ACHN (cell line): ENCODE measurements around the gene SLC16A12.

Experiments used
- DNase-seq: peaks from one replicate; pipeline ENCODE4 v3.0.0-alpha.2; 2015
- in situ Hi-C: cut with HindIII; loops from 2 replicates; pipeline ENCODE4 v1.10.0; 2017; ENCODE audit warnings: low sequenced_read_pairs, low pct_ligation_motif_present, low pct_unique_long_range_greater_than_20kb

The SLC16A12 gene, protein sequence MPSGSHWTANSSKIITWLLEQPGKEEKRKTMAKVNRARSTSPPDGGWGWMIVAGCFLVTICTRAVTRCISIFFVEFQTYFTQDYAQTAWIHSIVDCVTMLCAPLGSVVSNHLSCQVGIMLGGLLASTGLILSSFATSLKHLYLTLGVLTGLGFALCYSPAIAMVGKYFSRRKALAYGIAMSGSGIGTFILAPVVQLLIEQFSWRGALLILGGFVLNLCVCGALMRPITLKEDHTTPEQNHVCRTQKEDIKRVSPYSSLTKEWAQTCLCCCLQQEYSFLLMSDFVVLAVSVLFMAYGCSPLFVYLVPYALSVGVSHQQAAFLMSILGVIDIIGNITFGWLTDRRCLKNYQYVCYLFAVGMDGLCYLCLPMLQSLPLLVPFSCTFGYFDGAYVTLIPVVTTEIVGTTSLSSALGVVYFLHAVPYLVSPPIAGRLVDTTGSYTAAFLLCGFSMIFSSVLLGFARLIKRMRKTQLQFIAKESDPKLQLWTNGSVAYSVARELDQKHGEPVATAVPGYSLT

DNA sequence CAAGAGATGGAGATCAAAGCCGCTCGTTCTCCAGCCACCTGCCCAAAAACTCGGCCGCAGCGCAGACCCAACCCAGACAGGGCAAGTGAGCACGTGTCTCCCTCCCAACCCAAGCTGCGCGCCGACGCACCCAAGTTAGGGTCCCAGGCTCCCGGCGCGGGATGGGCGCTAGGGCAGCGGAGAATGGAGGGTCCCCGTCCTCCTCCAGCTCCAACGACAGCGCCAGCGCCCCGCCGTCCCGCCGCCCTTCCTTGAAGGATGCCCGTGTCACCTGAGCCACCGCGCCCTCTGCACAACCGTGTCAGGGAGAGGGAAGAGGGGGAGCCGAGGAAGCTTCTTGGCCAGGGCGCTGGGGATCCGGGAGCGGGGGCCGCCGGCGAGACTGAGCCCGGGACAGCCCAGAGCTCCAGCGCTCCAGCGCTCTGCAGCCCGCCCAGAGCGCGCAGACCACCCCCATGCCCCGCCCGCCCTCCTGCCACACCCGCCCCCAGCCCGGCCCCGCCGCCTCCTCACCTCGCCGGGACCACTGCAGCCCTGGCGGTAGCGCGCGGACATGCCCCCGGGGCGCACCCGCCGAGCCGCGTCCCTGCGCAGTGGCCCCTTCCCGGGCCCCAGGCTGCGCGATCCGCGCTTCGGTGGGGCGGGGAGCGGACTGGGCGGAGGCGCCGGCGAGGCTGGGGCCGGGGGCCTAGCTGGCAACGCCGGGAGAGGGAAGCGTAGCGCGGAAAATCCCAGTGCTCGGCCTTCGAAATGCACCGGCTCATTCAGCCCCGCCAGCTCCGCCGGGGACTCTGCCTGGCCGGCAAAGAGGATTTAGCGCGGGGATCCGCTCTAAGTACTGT is at the start of gene SLC16A12:
SLC16A12 (minus strand) TSS at position 424 of the 842 bp plus-strand sequence. CDS start 73,016 bp downstream, outside the sequence.
- in situ Hi-C loops, result no loop called here
- DNase-seq, result peak; percentile 33

DNA sequence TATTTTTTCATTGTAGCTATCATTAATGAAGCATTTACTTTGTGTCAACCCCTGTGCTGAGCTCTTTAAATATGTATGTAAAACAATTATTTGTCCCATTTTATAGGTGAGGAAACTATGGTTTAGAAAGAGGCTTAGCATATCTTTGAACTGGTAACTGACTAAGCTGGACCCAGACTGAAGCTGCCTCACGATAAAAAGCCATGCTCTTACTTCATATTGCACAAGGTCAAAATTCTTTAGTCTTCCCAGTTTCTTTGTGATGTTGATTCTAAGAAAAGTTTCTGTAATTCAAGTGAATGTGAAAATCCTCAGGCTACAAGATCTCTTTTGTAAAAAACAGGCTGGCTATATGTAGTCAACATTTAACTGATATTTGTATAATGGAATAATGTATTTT is 46.6 kb upstream of the SLC16A12 start:
- DNase-seq, result no peak
- in situ Hi-C loops, result no loop called here

DNA sequence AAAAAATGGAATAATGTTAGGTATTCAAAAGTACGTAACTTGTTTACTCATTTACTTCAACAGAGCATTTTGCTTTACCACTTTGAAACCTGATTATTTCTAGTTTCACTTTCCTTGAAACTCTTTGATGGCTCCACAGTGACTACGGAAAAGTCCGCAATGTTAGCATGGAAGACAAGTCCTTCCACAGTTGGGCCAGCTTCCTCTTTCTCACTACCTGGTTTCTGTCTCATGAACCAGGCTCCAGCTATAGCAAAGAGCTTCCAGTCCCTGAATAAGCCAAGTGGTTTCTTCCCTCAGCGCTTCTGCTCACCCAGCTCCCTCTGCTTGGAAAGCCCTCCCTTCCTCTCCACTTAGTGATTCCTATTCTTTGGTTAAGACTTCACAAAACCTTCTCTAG is 44.8 kb upstream of the SLC16A12 start:
- in situ Hi-C loops, result no loop called here
- DNase-seq, result no peak

DNA sequence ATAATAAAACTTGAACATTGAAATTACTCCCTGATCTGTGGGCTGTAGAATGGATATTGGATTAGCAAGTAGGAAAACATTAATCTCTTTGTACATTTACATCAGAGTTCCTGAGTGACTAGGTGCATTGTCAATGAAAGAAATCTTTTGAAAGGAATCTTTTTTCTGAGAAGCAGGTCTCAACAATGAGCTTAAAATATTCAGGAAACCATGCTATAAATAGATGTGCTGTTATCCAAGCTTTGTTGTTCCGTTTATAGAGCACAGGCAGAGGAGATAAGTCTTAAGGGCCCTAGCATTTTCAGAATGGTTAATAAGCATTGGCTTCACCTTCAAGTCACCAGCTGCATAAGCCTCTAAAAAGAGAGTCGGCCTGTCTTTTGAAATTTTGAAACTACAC is 41.3 kb upstream of the SLC16A12 start:
- in situ Hi-C loops, result no loop called here

DNA sequence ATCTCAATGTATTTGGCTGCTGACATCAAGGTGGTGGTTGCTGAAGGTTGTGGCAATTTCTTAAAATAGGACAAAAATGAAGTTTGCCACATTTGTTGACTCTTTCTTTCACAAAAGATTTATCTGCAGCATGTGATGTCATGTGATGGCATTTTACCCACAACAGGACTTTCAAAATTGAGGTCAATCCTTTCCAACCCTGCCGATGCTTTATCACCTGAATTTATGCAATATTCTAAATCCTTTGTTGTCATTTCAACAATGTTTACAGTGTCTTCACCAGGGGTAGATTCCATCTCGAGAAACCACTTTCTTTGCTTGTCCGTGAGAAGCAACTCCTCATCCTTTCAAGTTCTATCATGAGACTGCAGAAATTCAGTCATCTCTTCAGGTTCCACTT is 40.6 kb upstream of the SLC16A12 start:
- no peak for DNase-seq
- in situ Hi-C loops, result no loop called here

More for the DNA sequence above, 41.3 kb upstream of the SLC16A12 start:
- no peak for DNase-seq

DNA sequence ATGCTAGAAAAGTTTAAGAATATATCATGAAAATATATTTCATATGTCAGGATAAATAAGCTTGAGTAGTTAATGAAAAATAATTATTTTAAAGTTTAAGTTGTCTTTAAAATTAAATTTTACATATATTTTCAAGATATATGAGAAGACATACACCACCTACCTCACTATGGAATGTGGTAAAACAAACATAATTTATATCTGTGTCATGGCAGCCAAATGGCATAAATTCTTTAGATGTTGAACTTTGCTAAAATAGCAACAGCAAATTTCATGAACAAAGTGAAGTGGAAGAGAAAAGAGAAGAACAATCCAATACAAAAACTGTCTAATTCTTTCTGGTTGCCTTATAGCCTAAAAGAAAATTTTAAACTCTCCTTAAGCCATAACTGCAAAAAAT is 39.6 kb upstream of the SLC16A12 start:
- DNase-seq, result no peak
- in situ Hi-C loops, result no loop called here

DNA sequence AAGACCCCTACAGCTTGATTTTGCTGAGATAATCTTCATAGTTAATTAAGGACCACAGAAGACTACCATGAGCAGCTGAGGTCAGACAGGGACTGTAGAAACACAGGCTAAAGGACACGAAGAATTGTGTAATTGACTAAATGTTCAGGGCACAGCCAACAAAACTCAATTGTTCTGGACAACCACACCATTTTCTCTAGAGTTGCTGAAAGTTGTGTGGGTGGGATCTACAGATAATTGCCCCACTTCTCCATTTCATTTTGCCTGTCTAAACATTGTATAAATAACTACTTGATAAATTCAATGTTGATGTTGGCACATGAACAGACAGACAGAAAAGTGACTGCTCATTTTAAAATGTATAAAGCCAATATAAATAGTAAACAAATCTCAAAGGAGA is 39.0 kb upstream of the SLC16A12 start:
- DNase-seq, result no peak

DNA sequence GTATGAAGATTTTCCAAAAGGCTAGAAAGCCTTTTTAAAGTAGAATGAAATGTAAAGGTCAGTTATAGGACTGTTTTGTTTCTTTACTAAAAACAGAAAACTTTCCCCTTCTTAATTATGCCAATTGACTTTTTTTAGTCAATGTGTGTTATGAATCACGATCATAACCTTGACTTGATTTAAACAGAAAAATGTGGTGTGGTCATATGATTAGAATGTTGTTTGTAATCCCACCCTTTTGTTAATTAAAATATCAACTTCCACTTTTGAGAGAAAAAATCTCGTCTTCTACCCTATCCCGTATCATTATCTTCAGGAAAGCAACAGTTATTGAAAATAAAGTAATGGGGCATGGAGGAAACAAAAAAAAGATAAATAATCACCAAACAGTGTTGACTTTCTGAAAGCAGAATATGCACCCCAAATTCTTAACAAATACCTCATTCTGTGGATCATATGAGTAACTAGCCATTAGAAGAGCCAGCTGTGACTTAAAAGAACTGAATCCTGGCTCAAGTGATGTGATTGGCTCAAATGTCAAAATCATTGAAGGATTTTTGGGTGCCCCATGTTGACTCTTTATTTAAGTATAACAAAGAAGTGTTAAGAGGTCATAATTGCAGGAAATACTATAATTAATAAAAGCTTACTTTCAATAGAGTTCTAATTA is 32.3 kb upstream of the SLC16A12 start:
- in situ Hi-C loops, result loop anchor here (25.0 kb wide), 1 partner anchor 155 kb away; the partner anchor contains the start of gene IFIT5
- no peak for DNase-seq

More for the DNA sequence above, 39.0 kb upstream of the SLC16A12 start:
- in situ Hi-C loops, result loop anchor here (25.0 kb wide), 1 partner anchor 162 kb away; the partner anchor contains the start of gene IFIT5

DNA sequence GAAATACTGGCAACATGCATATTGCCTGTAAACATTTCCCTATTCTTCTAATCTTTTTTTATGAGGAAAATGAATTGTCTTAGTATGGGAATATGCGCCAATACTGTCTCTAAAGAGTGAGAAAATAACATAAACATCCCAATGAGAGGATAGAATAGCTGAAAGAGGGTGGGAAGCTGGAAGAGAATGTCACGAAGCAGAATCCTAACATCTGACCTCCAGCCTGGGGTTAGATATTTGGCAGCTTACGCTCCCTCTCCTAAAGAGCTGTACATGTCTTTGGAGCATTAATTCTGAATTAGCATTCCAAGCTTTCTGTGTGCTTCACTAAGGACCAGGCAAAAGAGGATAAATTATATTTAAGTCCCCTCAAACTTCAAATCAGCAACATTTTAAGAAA is 31.6 kb upstream of the SLC16A12 start:
- in situ Hi-C loops, result loop anchor here (25.0 kb wide), 1 partner anchor 155 kb away; the partner anchor contains the start of gene IFIT5
- DNase-seq, result no peak

DNA sequence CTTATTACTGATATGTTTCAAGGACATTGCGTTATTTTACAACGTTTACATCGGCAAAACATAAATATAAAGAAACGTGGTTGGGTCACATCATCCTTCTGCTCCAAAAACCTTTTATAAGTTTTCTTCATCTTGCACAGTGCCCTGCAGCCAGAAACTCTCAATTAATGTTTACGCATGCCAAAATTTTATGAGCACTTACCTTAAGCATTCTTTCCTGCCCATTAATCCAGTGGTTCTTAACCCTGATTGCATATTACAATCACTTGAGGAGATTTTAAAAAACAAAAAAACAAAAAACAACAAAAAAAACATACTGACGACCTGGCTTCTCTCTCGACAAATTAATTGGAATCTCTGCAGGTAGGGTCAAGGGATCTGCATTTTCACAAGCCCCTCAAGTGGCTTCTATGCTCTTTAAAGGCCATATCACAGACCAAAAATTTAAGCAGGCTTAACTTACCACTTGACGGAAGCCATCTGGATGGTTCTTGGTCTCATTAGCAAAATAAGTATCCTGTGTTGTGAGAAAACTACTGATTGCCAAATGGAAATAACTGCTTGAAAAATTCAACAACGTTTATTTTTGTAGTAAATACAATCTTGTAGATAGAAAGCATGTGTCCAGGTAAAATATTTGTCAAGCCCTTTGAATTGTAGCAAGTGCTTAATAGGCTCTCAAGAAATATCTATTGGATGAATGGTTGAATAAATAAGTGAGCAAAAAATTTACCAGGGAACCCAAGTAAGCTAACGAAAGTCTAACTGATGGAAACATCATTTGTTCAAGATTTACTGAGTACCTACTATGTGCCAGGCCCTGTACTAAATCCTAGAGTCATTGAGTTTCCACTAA is 30.9 kb upstream of the SLC16A12 start:
- in situ Hi-C loops, result loop anchor here (25.0 kb wide), 1 partner anchor 154 kb away; the partner anchor contains the start of gene IFIT5
- no peak for DNase-seq

DNA sequence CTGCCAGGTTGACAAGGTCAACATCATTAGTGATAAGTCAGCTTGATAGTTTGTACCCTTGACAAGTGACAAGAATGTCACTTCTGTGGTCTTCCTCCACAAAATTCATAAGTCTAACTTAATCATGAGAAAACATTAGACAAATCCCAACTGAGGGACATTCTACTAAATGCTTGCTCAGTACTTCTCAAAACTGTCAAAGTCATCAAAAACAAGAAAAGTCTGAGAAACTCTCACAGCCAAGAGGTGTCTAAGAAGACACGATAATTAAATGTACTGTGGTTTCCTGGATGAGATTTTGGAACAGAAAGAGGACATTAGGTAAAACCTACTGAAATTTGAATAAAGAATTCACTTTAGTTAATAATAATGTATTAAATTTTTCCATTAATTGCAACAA is 29.8 kb upstream of the SLC16A12 start:
- DNase-seq, result no peak
- in situ Hi-C loops, result loop anchor here (25.0 kb wide), 1 partner anchor 153 kb away; the partner anchor contains the start of gene IFIT5

DNA sequence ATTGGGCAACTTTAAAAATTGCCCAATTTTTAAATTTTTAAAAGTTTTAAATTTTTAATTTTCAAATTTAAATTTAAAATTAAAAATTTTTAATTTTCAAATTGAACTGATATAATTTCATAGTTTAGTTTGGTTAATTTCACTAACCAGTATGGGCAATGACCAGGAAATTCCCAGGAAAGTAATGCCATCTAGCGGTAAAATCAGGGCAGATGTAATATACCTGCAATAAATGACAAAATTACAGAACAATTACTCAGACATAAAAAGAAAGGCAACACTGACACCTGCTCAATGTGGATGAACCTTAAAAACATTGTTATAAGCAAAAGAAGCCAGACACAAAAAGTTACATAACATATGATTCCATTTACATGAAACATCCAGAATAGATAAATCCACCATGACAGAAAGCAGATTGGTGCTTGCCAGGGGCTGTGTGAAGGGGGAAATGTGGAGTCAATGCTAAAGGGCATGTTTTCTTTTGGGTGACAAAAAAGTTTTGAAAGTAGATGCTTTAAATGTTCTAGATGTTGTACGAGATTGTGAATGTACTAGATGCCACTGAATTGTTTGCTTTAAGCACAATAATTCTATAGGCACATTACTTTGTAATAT is 28.6 kb upstream of the SLC16A12 start:
- in situ Hi-C loops, result loop anchor here (25.0 kb wide), 1 partner anchor 152 kb away; the partner anchor contains the start of gene IFIT5
- DNase-seq, result peak; percentile 64

DNA sequence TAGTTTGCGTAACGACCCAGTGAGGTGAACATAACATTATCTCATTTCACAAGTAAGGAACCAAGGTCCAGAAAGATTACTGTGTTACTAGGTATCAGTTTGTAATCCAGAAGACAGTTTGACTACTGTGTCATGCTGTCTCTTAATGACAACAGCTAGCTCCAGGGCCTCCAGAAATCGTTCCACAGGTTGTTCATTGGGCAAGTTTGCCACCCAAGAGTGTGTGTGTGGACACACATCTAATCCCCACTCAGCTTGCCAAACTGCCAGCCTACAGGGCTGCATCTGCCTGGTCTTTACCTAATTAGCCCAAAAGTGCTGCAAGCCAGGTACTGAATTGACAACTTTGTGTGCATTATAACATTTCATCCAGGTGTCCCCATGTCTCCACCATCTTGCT is 27.9 kb upstream of the SLC16A12 start:
- in situ Hi-C loops, result loop anchor here (25.0 kb wide), 1 partner anchor 151 kb away; the partner anchor contains the start of gene IFIT5
- no peak for DNase-seq

DNA sequence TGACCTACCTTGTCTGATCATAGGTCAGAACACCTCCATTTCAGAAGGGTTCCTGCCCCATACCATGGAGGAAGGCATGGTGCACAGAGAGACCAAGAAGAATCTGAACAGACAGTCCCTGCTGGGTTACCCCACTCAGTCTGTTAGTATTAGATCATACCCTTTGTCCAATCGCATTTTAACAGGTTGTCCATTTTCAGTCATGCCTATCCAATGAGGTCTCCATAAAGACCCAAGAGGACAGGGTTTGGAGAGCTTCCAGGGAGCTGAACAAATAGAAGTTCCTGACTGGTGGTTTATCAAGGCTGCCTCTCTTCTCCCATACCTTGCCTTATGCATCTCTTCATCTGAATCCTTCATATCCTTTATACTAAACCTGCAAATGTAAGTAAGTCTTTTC is 21.2 kb upstream of the SLC16A12 start:
- DNase-seq, result peak; percentile 92
- in situ Hi-C loops, result loop anchor here (25.0 kb wide), 1 partner anchor 144 kb away; the partner anchor contains the start of gene IFIT5

DNA sequence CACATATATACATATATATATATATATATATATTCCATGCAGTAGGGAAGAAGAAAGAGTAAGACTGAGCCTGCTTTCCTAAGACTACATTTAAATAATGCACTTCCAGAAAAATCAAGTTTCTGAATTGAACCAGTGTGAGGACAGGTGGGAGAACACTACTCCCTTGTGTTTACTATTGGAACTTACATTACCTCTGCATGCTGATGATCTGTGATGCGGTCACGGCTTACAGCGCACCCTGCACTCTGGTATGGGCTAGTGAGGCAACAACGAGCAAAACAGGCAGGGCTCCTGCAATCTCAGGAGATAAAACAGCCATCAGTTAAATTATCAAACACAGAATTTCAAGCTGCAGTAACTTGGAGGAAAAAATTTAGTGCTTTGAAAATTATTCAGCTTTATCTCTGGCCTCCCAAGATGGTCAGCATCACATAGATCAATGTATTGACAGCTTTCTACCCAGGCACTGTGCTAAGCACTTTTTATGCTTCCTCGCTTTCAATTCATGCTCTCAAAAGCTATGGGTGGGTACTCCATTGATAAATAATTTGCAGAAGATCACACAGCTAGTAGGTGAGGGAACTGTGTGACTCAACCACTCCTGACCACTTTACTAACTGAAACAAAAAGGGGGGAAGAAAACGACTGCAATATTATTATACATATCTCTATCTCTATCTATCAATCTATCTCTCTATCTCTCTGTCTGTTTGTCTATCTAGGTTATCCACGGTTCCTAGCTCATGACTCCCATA is 20.5 kb upstream of the SLC16A12 start:
- peak; percentile 83 for DNase-seq
- in situ Hi-C loops, result loop anchor here (25.0 kb wide), 1 partner anchor 144 kb away; the partner anchor contains the start of gene IFIT5

DNA sequence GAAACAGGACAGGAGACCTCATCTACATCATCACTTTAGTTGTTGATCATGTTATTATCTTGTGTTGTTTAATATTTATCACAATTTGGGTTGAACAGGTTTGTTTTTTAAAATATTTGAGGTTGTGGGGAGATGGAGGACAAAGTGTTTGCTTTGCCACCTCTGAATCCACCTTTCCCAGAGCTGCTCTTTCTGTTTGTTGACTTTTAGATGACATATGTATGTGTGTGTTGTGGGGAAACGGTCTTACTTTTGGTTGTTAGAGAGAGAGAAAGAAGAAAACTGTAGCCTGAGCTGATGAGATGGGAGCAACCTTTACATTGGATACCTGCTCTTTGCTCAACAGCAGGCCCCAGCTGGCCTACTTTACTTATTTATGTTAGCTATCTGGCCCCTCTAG is 19.0 kb upstream of the SLC16A12 start:
- DNase-seq, result no peak
- in situ Hi-C loops, result loop anchor here (25.0 kb wide), 1 partner anchor 142 kb away; the partner anchor contains the start of gene IFIT5
